CD4-positive, alpha-beta T cell treated with Interleukin-15 for 4 hours (primary cell): Measurements from ENCODE around the gene MBOAT7.
A peak's percentile ranks its signal among the peaks of the same experiment; 100 is the strongest.

ENCODE experiments used
- DNase-seq: peaks from one replicate; pipeline ENCODE4 v3.0.0-alpha.2; 2020; ENCODE audit warnings: low spot score

MBOAT7 gene

GRCh38 chr19:54162884-54163283, 26.5 kb downstream of the MBOAT7 start:
- DNase-seq, result no peak

DNA sequence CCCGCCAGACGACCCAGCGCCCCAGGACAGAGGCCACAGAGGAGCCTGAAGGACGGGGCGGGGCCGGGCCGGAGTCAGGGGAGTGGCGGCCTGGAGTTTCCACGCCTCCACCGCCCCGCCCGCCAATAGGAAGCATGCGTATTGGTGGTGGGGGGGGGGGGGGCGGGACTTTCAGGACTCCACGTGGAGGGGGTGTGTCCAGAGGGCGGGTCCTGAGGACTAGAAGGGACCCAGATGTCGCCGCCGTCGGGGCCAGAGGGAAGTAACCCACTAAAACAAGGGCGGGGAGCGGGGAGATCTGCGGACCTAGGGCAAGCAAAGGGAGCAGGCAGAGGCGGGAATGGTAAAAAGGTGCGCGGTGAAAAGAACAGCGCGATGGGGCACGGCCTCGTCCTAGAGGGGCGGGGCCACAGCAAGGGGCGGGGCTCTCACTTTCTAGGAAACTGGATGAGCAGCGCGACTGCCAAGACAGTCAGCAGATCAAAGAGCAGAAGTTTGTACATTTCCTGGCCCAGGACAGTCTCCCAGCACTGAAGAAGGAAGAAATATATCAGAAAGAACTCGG, 27.1 kb downstream of the MBOAT7 start:
- peak; percentile 82 for DNase-seq

DNA sequence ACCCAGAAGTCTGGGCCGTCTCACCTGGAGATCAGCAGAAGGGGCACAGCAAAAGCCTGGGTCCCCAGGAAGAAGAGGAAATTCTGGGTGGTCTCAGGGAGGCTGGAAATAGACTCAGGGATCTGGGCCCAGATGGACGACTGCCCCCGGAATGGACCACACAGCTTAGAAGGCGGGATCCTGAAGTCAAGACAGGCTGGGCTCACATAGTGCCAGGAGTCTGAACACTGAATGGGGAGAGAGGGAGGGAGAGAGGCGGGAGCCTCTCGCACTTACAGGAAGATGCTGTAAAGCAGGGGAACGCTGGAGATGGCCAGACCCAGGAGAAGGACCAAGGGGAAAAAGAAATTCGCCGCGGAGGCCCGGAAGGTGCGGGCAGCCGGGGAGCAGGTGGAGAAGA, 28.5 kb downstream of the MBOAT7 start:
- no peak for DNase-seq

- no peak for DNase-seq
Observed at GRCh38 chr19:54160182-54160811, 29.1 kb downstream of the MBOAT7 start.

- peak; percentile 100 for DNase-seq
Observed at GRCh38 chr19:54159352-54160181, 29.8 kb downstream of the MBOAT7 start, which contains the start of gene LENG1. Gene LENG1 (minus strand): TSS chr19:54159721. CDS start chr19:54159695, 26 bp downstream.

- no peak for DNase-seq
Observed at GRCh38 chr19:54158812-54159351, 30.5 kb downstream of the MBOAT7 start.

- DNase-seq, result no peak
Observed at GRCh38 chr19:54156953-54157352, 32.4 kb downstream of the MBOAT7 start.

- no peak for DNase-seq
Observed at GRCh38 chr19:54156490-54156889, 32.9 kb downstream of the MBOAT7 start.

GRCh38 chr19:54155694-54156093, 33.7 kb downstream of the MBOAT7 start:
- no peak for DNase-seq

DNA sequence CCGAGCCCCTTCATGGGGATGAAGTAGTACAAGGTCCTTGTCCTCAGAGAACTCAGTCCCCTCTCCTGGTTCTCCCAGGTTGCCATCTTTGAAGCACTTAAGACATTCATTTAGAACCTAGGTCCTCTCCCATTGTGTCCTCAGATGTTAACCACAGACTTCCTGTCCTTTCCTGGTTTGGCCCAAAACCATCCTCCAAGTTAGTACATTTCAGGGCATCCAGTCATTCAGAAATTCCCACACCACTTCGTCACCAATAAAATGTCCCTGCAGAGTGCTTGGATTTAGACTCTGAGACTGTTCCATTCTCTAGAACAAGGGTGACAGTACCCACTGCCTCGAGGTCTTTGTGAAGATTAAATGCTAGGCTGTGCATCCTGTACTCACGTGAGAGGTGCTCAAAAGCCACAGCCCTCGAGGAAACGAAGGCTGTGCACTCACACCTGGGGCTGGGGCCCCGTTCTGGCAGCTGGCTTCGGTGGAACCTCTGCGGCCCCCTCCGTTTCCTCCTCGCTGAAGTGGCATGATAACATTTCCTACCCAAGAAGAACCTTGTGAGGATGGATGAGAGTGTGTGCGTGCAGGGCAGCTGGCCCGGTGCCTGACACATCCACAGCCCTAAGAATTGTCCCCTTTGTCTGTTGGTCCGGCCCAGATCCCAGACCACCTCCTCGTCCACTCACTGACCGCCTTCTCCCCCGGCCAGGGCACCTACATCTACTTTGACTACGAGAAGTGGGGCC, 34.6 kb downstream of the MBOAT7 start:
- no peak for DNase-seq

- no peak for DNase-seq
Observed at GRCh38 chr19:54153731-54154326, 35.6 kb downstream of the MBOAT7 start.

DNA sequence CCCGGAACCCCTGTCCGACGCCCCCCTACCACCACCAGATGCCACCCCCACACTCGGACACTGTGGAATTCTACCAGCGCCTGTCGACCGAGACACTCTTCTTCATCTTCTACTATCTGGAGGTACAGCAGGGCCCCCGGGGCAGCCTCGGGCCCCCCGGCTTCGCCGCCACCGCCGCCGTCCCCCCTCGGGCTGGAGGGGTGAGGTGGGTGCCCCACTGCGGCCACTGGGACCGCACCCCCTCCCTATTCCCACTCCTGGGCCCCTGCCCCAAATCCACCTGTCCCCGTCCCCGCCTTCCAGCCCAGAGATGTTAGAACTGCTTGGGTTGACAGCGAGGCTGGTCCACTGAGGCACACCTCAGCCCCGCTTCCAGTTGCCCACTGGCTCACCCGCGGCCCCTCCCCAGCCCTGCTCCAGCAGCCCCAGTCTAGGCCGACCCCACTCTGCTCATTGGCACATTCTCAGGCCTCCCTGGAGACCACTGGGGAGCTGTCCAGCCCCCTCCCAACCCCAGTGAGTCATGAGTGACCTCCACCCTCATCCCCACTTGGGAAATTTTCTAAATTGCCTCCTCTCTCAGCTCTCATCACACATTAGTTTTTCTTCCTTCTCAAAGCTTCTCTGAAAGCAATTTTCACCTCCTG, 36.4 kb downstream of the MBOAT7 start:
- no peak for DNase-seq

DNA sequence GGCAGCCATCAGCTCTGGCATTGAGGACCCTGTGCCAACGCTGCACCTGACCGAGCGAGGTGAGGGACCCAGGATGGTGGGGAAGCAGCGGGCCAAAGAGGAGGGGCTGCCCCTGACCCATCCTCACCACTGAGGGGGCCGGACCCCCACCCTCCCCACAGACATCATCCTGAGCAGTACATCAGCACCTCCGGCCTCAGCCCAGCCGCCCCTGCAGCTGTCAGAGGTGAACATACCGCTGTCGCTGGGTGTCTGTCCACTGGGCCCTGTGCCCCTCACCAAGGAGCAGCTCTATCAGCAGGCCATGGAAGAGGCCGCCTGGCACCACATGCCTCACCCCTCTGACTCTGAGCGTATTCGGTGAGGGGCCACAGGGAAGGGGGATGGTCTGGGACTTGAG, 37.1 kb downstream of the MBOAT7 start:
- no peak for DNase-seq

DNA sequence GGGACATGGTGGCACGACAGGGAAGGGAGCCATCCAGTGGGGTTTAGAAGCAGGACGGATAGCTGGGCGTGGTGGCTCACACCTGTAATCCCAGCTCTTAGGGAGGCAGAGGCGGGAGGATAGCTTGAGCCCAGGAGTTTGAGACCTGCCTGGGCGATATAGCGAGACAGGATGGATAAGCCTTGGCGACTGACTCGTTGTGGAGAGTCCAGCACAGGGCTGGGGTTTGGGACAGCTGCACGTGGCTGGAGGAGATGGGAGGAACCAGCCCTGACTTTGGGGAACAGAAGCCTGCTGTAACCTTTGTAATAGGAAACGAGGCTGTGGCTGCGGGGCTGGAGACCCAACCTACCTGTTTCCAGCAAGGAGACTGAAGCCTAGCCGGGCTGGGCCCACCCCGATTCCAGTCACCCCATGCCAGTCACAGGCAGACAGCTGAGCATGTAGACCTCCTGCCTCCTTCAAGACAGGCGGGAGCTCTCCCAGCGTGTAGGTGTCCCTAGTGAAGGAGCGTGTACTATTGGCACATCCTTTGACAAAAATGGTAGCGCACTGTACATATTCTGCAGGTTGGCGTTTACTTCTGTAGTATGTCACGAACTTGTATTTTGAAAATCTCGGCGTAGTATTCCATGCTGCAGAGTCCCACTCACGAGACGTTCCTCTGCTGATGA, 37.9 kb downstream of the MBOAT7 start:
- no peak for DNase-seq

DNA sequence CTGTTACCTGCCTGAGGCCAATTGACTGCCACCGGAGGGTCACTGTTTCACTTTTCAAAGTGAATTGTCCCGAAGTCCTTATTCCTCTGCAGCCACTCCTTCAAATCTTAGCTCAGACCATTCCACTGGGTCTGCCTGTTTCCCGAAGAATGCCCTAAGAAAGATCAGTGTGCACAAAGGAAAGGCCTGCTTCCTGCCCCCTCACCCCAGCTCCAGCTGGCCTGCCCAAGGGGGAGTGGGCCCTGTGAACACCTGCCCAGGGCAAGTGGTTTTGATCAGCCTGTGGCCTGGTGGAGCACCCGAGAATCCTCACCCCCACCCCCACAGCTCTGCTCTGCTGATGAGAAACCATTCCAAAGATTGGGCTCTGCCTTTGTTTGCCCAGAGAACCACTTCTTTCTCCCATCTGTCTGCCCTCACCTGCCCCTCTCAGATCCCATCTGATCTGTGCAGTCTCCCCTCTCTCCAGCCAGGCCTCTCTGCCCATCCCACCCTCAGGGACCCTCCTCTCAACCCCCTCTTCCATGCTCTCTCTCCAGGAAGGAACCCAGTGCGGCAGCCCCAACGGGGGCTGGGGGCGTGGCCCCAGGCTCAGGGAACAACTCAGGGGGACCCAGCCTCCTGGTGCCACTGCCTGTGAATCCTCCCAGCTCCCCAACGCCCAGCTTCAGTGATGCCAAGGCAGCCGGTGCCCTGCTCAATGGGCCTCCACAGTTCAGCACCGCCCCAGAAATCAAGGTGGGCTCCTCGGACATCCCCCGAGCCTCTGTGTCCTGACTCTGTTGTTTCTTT, 40.2 kb downstream of the MBOAT7 start:
- no peak for DNase-seq

GRCh38 chr19:54148158-54148557, 41.2 kb downstream of the MBOAT7 start:
- no peak for DNase-seq

DNA sequence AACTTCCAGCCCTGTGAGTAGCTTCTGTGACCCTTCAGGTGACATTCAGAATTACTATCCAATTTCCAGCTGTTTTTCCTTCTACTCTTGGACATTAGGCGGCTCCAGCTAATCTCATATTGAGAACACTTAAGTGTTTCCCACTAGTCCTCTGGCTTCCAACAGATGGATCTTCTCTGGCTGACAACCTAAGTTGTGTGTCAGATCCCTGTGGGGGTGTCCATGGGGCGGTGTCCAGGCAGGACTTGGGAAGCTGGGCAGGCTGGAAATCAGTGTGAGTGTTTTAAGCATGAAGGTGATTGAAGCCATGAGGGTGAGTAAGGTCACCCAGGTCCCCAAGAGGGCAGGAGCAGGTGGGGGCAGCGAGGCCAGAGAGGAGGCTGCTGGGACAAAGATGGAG, 41.7 kb downstream of the MBOAT7 start:
- DNase-seq, result no peak

DNA sequence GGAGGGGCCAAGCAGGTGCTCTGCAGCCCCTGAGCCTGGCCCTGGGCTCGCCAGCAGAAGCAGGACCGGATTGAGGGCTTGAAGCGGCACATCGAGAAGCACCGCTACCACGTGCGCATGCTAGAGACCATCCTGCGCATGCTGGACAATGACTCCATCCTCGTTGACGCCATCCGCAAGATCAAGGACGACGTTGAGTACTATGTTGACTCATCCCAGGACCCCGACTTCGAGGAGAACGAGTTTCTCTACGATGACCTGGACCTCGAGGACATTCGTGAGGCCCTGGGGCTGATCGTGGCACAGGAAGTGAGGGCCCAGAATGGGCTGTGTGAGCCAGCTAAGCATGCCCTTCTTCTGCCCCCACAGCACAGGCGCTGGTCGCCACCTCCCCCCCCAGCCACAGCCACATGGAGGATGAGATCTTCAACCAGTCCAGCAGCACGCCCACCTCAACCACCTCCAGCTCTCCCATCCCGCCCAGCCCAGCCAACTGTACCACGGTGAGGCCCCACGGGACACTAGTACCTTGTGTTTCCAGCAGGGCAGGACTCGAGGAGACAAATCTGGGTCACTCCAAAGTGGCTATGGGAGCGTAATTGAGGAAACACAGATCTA, 43.7 kb downstream of the MBOAT7 start:
- DNase-seq, result no peak

GRCh38 chr19:54142166-54142780, 47.1 kb downstream of the MBOAT7 start:
- DNase-seq, result no peak
